HEK293 (cell line): ENCODE results near the gene GABRR1.

ENCODE experiments used
- CTCF ChIA-PET: fragments of 350-600 bp; formaldehyde crosslinking; extraction: SDS; loops from one replicate; lab custom pipeline; 2021; ENCODE audit warnings: antibody characterized with exemption; lab: Yijun Ruan, JAX
- POLR2A ChIA-PET: fragments of 300-600 bp; formaldehyde crosslinking; extraction: SDS; loops from one replicate; lab custom pipeline; 2020; ENCODE audit warnings: antibody characterized with exemption, inconsistent platforms; lab: Yijun Ruan, JAX
- H3K27ac ChIP-seq: fragments of 200-500 bp; sonication (Bioruptor generic); 2 replicates; pipeline ENCODE4 v1.5.1; 2014; ENCODE audit warnings: low read depth, low read length, control low read depth, inconsistent platforms; ENCODE audit errors: extremely low read depth
- H3K36me3 ChIP-seq, 2 experiments: fragments of 200-500 bp in 1 of 2; sonication (Bioruptor generic) in 1 of 2; 1 replicate in 1 of 2; 2 replicates in 1 of 2; pipeline ENCODE4 v1.5.1; 2014 to 2017; ENCODE audit warnings: inconsistent platforms in 2 of 2, low read length in 2 of 2; ENCODE audit not compliant: control insufficient read depth in 2 of 2, insufficient read depth in 1 of 2
- H3K4me1 ChIP-seq: fragments of 200-500 bp; sonication (Bioruptor generic); 2 replicates; pipeline ENCODE4 v1.5.1; 2014; ENCODE audit warnings: mild to moderate bottlenecking, low read length, inconsistent platforms; ENCODE audit not compliant: control insufficient read depth, insufficient read depth
- H3K4me3 ChIP-seq: 2 replicates; pipeline ENCODE4 v1.5.1; 2011; ENCODE audit warnings: low read depth, mild to moderate bottlenecking, control low read depth, low read length, moderate library complexity
- H3K9me3 ChIP-seq: fragments of 200-500 bp; sonication (Bioruptor generic); 2 replicates; pipeline ENCODE4 v1.5.1; 2014; ENCODE audit warnings: low read depth, low read length, inconsistent platforms; ENCODE audit not compliant: control insufficient read depth, insufficient read depth
- BCL11A ChIP-seq: fragments of 450-650 bp; formaldehyde crosslinking; IDR thresholded peaks from 2 replicates; pipeline ENCODE4 v1.5.1; 2016; ENCODE audit warnings: low read depth, missing biosample characterization, missing genetic modification characterization
- EGR2 ChIP-seq: fragments of 450-650 bp; formaldehyde crosslinking; IDR thresholded peaks from 2 replicates; pipeline ENCODE4 v1.5.1; 2016; ENCODE audit warnings: low read depth, missing biosample characterization, missing genetic modification characterization
- GFI1B ChIP-seq: fragments of 450-650 bp; formaldehyde crosslinking; IDR thresholded peaks from 2 replicates; pipeline ENCODE4 v1.5.1; 2016; ENCODE audit warnings: missing biosample characterization, missing genetic modification characterization
- MEIS1 ChIP-seq: sonication (generic); formaldehyde crosslinking; IDR thresholded peaks from 2 replicates; pipeline ENCODE4 v1.8.1; 2022; ENCODE audit warnings: missing genetic modification reagents, mild to moderate bottlenecking, borderline replicate concordance
- REPIN1 ChIP-seq: fragments of 450-650 bp; formaldehyde crosslinking; IDR thresholded peaks from 2 replicates; pipeline ENCODE4 v1.5.1; 2017; ENCODE audit warnings: missing biosample characterization, missing genetic modification characterization, low read depth
- SETDB1 ChIP-seq: IDR thresholded peaks from one replicate; pipeline ENCODE4 v1.6.1; 2017; ENCODE audit warnings: mild to moderate bottlenecking, low read length, moderate library complexity, mixed read lengths; ENCODE audit not compliant: insufficient read length
- SP7 ChIP-seq: fragments of 450-650 bp; formaldehyde crosslinking; IDR thresholded peaks from 2 replicates; pipeline ENCODE4 v1.5.1; 2016; ENCODE audit warnings: missing biosample characterization, missing genetic modification characterization
- ZFP41 ChIP-seq: fragments of 450-650 bp; formaldehyde crosslinking; IDR thresholded peaks from 2 replicates; pipeline ENCODE4 v1.5.1; 2016; ENCODE audit warnings: missing biosample characterization, missing genetic modification characterization, borderline replicate concordance
- ZNF112 ChIP-seq: fragments of 450-650 bp; formaldehyde crosslinking; IDR thresholded peaks from 2 replicates; pipeline ENCODE4 v1.5.0; 2017; ENCODE audit warnings: missing biosample characterization, missing genetic modification characterization
- ZNF114 ChIP-seq: fragments of 450-650 bp; formaldehyde crosslinking; IDR thresholded peaks from 2 replicates; pipeline ENCODE4 v1.5.0; 2017; ENCODE audit warnings: missing biosample characterization, missing genetic modification characterization
- ZNF211 ChIP-seq: fragments of 450-650 bp; formaldehyde crosslinking; IDR thresholded peaks from 2 replicates; pipeline ENCODE4 v1.5.1; 2016; ENCODE audit warnings: low read depth, missing biosample characterization, missing genetic modification characterization
- ZNF26 ChIP-seq: fragments of 450-650 bp; formaldehyde crosslinking; IDR thresholded peaks from 2 replicates; pipeline ENCODE4 v1.5.1; 2016; ENCODE audit warnings: missing biosample characterization, missing genetic modification characterization
- ZNF423 ChIP-seq: fragments of 450-650 bp; formaldehyde crosslinking; IDR thresholded peaks from 2 replicates; pipeline ENCODE4 v1.5.1; 2016; ENCODE audit warnings: missing biosample characterization, missing genetic modification characterization
- ZNF426 ChIP-seq: fragments of 450-650 bp; formaldehyde crosslinking; IDR thresholded peaks from 2 replicates; pipeline ENCODE4 v1.5.1; 2017; ENCODE audit warnings: missing biosample characterization, missing genetic modification characterization, mild to moderate bottlenecking, inconsistent platforms, moderate library complexity
- ZNF433 ChIP-seq: fragments of 450-650 bp; formaldehyde crosslinking; IDR thresholded peaks from 2 replicates; pipeline ENCODE4 v1.5.1; 2016; ENCODE audit warnings: missing biosample characterization, missing genetic modification characterization, low read depth
- ZNF473 ChIP-seq: fragments of 450-650 bp; formaldehyde crosslinking; IDR thresholded peaks from 2 replicates; pipeline ENCODE4 v1.5.1; 2017; ENCODE audit warnings: missing biosample characterization, missing genetic modification characterization
- ZNF521 ChIP-seq: fragments of 450-650 bp; formaldehyde crosslinking; IDR thresholded peaks from 2 replicates; pipeline ENCODE4 v1.5.1; 2017; ENCODE audit warnings: missing biosample characterization, mild to moderate bottlenecking, missing genetic modification characterization
- ZNF558 ChIP-seq: fragments of 450-650 bp; formaldehyde crosslinking; IDR thresholded peaks from 2 replicates; pipeline ENCODE4 v1.5.1; 2016; ENCODE audit warnings: missing biosample characterization, missing genetic modification characterization
- ZNF670 ChIP-seq: fragments of 450-650 bp; formaldehyde crosslinking; IDR thresholded peaks from 2 replicates; pipeline ENCODE4 v1.5.1; 2016; ENCODE audit warnings: missing biosample characterization, missing genetic modification characterization, low read depth
- ZNF701 ChIP-seq: fragments of 450-650 bp; formaldehyde crosslinking; IDR thresholded peaks from 2 replicates; pipeline ENCODE4 v1.5.1; 2016; ENCODE audit warnings: missing biosample characterization, missing genetic modification characterization
- ZNF707 ChIP-seq: fragments of 450-650 bp; formaldehyde crosslinking; IDR thresholded peaks from 2 replicates; pipeline ENCODE4 v1.5.1; 2016; ENCODE audit warnings: missing biosample characterization, missing genetic modification characterization
- ZNF768 ChIP-seq: fragments of 450-650 bp; formaldehyde crosslinking; IDR thresholded peaks from 2 replicates; pipeline ENCODE4 v1.5.1; 2018; ENCODE audit warnings: missing biosample characterization, mild to moderate bottlenecking, missing genetic modification characterization
- ZSCAN16 ChIP-seq: fragments of 450-650 bp; formaldehyde crosslinking; IDR thresholded peaks from 2 replicates; pipeline ENCODE4 v1.5.1; 2016; ENCODE audit warnings: missing biosample characterization, missing genetic modification characterization
- ZSCAN4 ChIP-seq: fragments of 450-650 bp; formaldehyde crosslinking; IDR thresholded peaks from 2 replicates; pipeline ENCODE4 v1.5.1; 2017; ENCODE audit warnings: missing biosample characterization, missing genetic modification characterization
- TF ChIP-seq, protein P1 (sequence below): fragments of 450-650 bp; formaldehyde crosslinking; IDR thresholded peaks from 2 replicates; pipeline ENCODE4 v1.5.1; 2016; ENCODE audit warnings: missing biosample characterization, missing genetic modification characterization
- TF ChIP-seq, protein P2 (sequence below): fragments of 450-650 bp; formaldehyde crosslinking; IDR thresholded peaks from 2 replicates; pipeline ENCODE4 v1.5.1; 2016; ENCODE audit warnings: missing biosample characterization, missing genetic modification characterization

Gene GABRR1

GRCh38 chr6:89257781-89258180 is 40.6 kb upstream of the GABRR1 start (continued):
- TF ChIP-seq ZSCAN4 (tag by site-specific recombination) (no peak), ZNF473 (no peak)

DNA sequence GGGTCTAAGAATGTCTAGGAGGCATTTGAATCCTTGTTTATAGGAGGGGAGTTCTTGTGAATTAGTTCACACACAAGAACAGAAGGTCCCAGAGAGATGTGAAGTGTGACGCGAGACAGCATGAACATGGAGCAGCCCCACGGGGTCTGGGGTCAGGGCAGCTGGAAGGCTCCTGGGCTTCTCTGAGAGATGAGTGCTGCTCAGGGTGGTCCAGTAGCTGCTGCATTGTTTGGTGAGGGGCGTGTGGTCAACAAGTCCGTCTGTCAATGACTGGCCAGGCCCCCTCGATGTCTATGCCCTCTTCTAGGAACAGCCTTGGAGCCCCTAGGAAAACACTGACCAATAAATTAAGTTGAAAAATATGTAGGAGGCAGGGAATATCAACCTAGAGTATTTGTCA is 40.2 kb upstream of the GABRR1 start:
- Histone ChIP-seq H3K36me3 (no peaks in the 10 kb centered on the region), H3K9me3 (no peaks in the 10 kb centered on the region), H3K27ac (no peak overlapping the region), H3K4me3 (no peak overlapping the region), H3K4me1 (no peaks in the 10 kb centered on the region; the same call in 1 of the 2 replicates)
- TF ChIP-seq ZNF26 (tag by site-specific recombination): no peak
- no peak for TF ChIP-seq SP7 (tag by site-specific recombination)
- TF ChIP-seq ZNF670 (tag by site-specific recombination): no peak
- no peak for TF ChIP-seq ZNF701 (tag by site-specific recombination)
- TF ChIP-seq ZNF768: no peak
- no peak for TF ChIP-seq GFI1B
- no peak for TF ChIP-seq ZNF707
- TF ChIP-seq ZNF426: no peak
- TF ChIP-seq ZNF473: no peak
- no peak for TF ChIP-seq ZNF433 (tag by site-specific recombination)
- no peak for TF ChIP-seq ZNF211 (tag by site-specific recombination)
- POLR2A ChIA-PET: no interaction called here
- CTCF ChIA-PET: interaction anchor here (1.2 to 2.2 kb wide), 3 partner anchors 14 to 26 kb away, joined by 3 to 12 read pairs (median 7); no protein-coding TSS in a partner anchor

GRCh38 chr6:89255417-89255816 is 38.3 kb upstream of the GABRR1 start:
- H3K9me3 ChIP-seq: no peaks in the 10 kb centered on the region
- H3K36me3 ChIP-seq: no peaks in the 10 kb centered on the region
- H3K27ac ChIP-seq: no peak overlapping the region
- H3K4me3 ChIP-seq: no peak overlapping the region
- ChIA-PET POLR2A (interaction anchor here (0.6 kb wide), 1 partner anchor 1318 kb away, joined by 5 read pairs; no protein-coding TSS in a partner anchor), CTCF (interaction anchor here (0.8 to 2.2 kb wide), 3 partner anchors 10 to 14 kb away, joined by 3 to 12 read pairs (median 6); no protein-coding TSS in a partner anchor)
- no peaks in the 10 kb centered on the region for H3K4me1 ChIP-seq
- TF ChIP-seq ZNF558 (tag by site-specific recombination) (no peak), REPIN1 (tag by site-specific recombination) (no peak), ZFP41 (tag by site-specific recombination) (no peak), ZNF521 (tag by site-specific recombination) (no peak), ZNF423 (tag by site-specific recombination) (no peak), ZNF112 (tag by site-specific recombination) (no peak), MEIS1 (CRISPR knock-in tag) (no peak)

DNA sequence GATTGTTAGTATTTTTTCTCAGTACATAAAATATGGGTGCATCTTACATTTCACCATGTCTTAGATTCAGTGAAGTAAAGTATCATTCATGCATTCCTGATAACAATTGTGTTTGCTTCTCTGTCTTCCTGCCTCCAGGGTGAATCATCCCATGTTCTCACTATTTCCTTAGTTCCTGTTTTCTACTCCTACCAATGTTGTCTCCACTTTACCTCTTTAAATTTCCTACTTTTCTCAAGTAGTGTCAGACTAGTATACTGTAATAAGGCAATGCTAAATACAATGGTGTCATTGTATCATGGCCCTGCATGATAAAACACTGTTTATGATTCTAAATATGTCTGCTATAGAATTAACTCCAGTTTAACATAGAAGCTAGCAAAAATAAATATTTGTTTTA is 37.4 kb upstream of the GABRR1 start:
- Histone ChIP-seq H3K36me3 (no peaks in the 10 kb centered on the region), H3K9me3 (no peaks in the 10 kb centered on the region), H3K4me1 (no peaks in the 10 kb centered on the region), H3K27ac (no peak overlapping the region), H3K4me3 (no peak overlapping the region)
- CTCF ChIA-PET: interaction anchor here (0.6 kb wide), 1 partner anchor 111 kb away, joined by 3 read pairs; no protein-coding TSS in a partner anchor
- POLR2A ChIA-PET: no interaction called here
- TF ChIP-seq BCL11A (tag by site-specific recombination): no peak
- TF ChIP-seq EGR2 (tag by site-specific recombination): no peak
- TF ChIP-seq ZNF521 (tag by site-specific recombination): no peak
- TF ChIP-seq, protein P1, sequence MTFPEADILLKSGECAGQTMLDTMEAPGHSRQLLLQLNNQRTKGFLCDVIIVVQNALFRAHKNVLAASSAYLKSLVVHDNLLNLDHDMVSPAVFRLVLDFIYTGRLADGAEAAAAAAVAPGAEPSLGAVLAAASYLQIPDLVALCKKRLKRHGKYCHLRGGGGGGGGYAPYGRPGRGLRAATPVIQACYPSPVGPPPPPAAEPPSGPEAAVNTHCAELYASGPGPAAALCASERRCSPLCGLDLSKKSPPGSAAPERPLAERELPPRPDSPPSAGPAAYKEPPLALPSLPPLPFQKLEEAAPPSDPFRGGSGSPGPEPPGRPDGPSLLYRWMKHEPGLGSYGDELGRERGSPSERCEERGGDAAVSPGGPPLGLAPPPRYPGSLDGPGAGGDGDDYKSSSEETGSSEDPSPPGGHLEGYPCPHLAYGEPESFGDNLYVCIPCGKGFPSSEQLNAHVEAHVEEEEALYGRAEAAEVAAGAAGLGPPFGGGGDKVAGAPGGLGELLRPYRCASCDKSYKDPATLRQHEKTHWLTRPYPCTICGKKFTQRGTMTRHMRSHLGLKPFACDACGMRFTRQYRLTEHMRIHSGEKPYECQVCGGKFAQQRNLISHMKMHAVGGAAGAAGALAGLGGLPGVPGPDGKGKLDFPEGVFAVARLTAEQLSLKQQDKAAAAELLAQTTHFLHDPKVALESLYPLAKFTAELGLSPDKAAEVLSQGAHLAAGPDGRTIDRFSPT (tag by site-specific recombination): no peak
- no peak for TF ChIP-seq SETDB1
- TF ChIP-seq, protein P2, sequence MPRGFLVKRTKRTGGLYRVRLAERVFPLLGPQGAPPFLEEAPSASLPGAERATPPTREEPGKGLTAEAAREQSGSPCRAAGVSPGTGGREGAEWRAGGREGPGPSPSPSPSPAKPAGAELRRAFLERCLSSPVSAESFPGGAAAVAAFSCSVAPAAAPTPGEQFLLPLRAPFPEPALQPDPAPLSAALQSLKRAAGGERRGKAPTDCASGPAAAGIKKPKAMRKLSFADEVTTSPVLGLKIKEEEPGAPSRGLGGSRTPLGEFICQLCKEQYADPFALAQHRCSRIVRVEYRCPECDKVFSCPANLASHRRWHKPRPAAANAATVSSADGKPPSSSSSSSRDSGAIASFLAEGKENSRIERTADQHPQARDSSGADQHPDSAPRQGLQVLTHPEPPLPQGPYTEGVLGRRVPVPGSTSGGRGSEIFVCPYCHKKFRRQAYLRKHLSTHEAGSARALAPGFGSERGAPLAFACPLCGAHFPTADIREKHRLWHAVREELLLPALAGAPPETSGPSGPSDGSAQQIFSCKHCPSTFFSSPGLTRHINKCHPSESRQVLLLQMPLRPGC: no peak
- TF ChIP-seq ZSCAN16 (tag by site-specific recombination): no peak
- TF ChIP-seq ZNF114: no peak
